Fibroblast of lung (primary cell): ENCODE data around the gene HSD17B8.

Source experiments
- EZH2 ChIP-seq: IDR thresholded peaks from 2 replicates; pipeline ENCODE4 v1.5.1; 2012; ENCODE audit warnings: low read length, control low read depth, mild to moderate bottlenecking; ENCODE audit errors: missing control alignments
- TF ChIP-seq, protein P1 (sequence below), 2 donors: IDR thresholded peaks in 1 of 2; conservative IDR thresholded peaks in 1 of 2; 1 replicate in 1 of 2; 2 replicates in 1 of 2; pipeline ENCODE4 v1.5.1; 2011 to 2012; ENCODE audit warnings: low read length in 2 of 2, control low read depth in 1 of 2, inconsistent platforms in 1 of 2, low read depth in 1 of 2, mild to moderate bottlenecking in 1 of 2

DNA sequence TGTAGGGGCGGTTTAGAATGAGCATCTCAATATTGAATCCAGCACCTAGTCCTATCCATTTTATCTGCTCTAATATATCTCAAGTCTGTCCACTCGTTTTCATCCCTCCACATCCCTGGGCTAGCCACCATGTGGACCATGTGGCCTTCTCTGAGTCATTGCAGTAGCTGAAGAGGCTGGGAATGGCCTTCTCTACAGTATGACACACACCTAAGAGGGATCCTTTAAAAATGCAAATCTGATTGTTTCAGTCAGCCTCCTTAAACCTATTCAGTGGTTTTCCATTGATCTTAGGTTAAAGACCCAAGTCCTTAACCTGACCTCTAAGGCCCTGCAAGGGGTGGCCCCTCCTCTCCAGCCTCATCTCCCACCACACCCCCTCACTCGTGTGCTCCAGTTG is 13.2 kb downstream of the HSD17B8 start:
- no peak for TF ChIP-seq EZH2
- TF ChIP-seq, protein P1, sequence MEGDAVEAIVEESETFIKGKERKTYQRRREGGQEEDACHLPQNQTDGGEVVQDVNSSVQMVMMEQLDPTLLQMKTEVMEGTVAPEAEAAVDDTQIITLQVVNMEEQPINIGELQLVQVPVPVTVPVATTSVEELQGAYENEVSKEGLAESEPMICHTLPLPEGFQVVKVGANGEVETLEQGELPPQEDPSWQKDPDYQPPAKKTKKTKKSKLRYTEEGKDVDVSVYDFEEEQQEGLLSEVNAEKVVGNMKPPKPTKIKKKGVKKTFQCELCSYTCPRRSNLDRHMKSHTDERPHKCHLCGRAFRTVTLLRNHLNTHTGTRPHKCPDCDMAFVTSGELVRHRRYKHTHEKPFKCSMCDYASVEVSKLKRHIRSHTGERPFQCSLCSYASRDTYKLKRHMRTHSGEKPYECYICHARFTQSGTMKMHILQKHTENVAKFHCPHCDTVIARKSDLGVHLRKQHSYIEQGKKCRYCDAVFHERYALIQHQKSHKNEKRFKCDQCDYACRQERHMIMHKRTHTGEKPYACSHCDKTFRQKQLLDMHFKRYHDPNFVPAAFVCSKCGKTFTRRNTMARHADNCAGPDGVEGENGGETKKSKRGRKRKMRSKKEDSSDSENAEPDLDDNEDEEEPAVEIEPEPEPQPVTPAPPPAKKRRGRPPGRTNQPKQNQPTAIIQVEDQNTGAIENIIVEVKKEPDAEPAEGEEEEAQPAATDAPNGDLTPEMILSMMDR (conservative IDR thresholded peaks at IDR 0.05 in 1 of 2, IDR thresholded peaks at IDR 0.05 in 1 of 2; ENCODE audit: low read depth in 1 of 2, low read length in 2 of 2) = no peak
